ENCODE data around the gene RNASE1. TPM values are rescaled to one million over a fixed set of nuclear protein-coding genes. Genes with fewer than 3 reads are reported as not detected.

The RNASE1 gene
- total RNA-seq, 1 experiment from 2014 or later: 6.2 TPM

DNA sequence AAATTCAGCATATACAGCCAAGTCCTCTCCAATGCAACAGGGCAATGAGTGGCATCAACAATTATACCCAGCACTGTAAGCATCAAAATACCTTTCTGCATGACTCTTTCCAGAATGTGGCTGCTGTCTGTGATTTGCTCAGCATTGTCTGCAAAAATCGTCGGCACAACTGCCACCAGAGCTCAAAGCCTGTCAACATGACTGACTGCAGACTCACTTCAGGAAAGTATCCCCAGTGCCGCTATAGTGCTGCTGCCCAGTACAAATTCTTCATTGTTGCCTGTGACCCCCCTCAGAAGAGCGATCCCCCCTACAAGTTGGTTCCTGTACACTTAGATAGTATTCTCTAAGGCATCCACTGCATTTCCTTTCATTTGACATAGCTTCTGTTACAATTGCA lies 20.8 kb downstream of the RNASE1 start:
- POLR2A ChIA-PET: no interaction called here
- peak overlapping the region; percentile 54 for H3K27ac Mint-ChIP-seq
- no peaks in the 10 kb centered on the region; the same call in 1 of the 2 replicates for H3K27me3 Mint-ChIP-seq (ENCODE audit: low read depth)
- no peak for DNase-seq (ENCODE audit: low spot score)
- TF ChIP-seq, protein P1, sequence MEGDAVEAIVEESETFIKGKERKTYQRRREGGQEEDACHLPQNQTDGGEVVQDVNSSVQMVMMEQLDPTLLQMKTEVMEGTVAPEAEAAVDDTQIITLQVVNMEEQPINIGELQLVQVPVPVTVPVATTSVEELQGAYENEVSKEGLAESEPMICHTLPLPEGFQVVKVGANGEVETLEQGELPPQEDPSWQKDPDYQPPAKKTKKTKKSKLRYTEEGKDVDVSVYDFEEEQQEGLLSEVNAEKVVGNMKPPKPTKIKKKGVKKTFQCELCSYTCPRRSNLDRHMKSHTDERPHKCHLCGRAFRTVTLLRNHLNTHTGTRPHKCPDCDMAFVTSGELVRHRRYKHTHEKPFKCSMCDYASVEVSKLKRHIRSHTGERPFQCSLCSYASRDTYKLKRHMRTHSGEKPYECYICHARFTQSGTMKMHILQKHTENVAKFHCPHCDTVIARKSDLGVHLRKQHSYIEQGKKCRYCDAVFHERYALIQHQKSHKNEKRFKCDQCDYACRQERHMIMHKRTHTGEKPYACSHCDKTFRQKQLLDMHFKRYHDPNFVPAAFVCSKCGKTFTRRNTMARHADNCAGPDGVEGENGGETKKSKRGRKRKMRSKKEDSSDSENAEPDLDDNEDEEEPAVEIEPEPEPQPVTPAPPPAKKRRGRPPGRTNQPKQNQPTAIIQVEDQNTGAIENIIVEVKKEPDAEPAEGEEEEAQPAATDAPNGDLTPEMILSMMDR (IDR thresholded peaks at IDR 0.05): no peak
- TF ChIP-seq ZNF317 (CRISPR knock-in tag; IDR thresholded peaks at IDR 0.05; ENCODE audit: borderline replicate concordance, low read depth): peak; percentile 68
- no peaks in the 10 kb centered on the region for H3K36me3 Mint-ChIP-seq
- no peaks in the 10 kb centered on the region for H3K9me3 Mint-ChIP-seq
- H3K4me3 Mint-ChIP-seq: no peak overlapping the region; the same call in 1 of the 2 replicates
- CTCF ChIA-PET: interaction anchor here (0.8 to 2.9 kb wide), 6 partner anchors 24 to 189 kb away, joined by 3 to 16 read pairs (median 4); no protein-coding TSS in a partner anchor
- H3K4me1 Mint-ChIP-seq: peaks cover 56% of the 10 kb centered on the region
- ATAC-seq: no peak

DNA sequence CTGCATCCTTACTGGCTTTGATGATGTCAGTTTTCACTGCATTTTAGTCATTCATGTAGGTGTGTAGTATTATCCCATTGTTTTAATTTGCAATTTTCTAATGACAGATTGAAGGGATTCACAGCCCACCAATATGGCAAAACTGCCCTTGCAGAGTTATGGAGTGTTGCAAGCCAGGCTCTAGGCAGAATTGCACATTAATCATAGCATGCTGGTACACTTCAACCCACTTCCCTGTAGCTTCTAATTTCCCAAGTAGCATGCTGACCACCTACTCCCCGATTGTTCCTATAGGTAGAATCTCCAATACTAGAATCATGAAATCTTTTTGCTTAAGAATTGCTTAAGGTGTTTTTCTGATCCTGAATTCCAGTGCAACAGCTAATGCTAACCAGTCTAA lies 26.7 kb downstream of the RNASE1 start:
- no peaks in the 10 kb centered on the region for H3K27me3 Mint-ChIP-seq (ENCODE audit: low read depth)

More for the DNA sequence above, 26.7 kb downstream of the RNASE1 start:
- H3K27ac Mint-ChIP-seq: peak overlapping the region; percentile 89
- H3K4me1 Mint-ChIP-seq: peaks cover 74% of the 10 kb centered on the region
- ATAC-seq (no peak), DNase-seq (ENCODE audit: low spot score) (no peak)
- 0 out of 2 replicates have a peak, but pooled peaks cover 5% of the 10 kb centered on the region for H3K9me3 Mint-ChIP-seq
- no peaks in the 10 kb centered on the region; the same call in 1 of the 2 replicates for H3K36me3 Mint-ChIP-seq
- no peak overlapping the region for H3K4me3 Mint-ChIP-seq
- TF ChIP-seq, protein P2, sequence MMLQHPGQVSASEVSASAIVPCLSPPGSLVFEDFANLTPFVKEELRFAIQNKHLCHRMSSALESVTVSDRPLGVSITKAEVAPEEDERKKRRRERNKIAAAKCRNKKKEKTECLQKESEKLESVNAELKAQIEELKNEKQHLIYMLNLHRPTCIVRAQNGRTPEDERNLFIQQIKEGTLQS (CRISPR knock-in tag; conservative IDR thresholded peaks at IDR 0.05): no peak
- TF ChIP-seq ATF1 (CRISPR knock-in tag; IDR thresholded peaks at IDR 0.05) (no peak), ARID4B (CRISPR knock-in tag; IDR thresholded peaks at IDR 0.05; ENCODE audit: borderline replicate concordance) (no peak), MXD4 (CRISPR knock-in tag; IDR thresholded peaks at IDR 0.05; ENCODE audit: borderline replicate concordance) (no peak), ZNF423 (CRISPR knock-in tag; IDR thresholded peaks at IDR 0.05) (no peak), JUN (CRISPR knock-in tag; IDR thresholded peaks at IDR 0.05) (no peak), GABPB1 (CRISPR knock-in tag; IDR thresholded peaks at IDR 0.05) (no peak), NFYB (CRISPR knock-in tag; conservative IDR thresholded peaks at IDR 0.05; ENCODE audit: low read depth) (no peak), NFATC4 (CRISPR knock-in tag; IDR thresholded peaks at IDR 0.05) (no peak), TEAD1 (CRISPR knock-in tag; IDR thresholded peaks at IDR 0.05) (no peak), AR (CRISPR knock-in tag; IDR thresholded peaks at IDR 0.05) (no peak)
- TF ChIP-seq, protein P3, sequence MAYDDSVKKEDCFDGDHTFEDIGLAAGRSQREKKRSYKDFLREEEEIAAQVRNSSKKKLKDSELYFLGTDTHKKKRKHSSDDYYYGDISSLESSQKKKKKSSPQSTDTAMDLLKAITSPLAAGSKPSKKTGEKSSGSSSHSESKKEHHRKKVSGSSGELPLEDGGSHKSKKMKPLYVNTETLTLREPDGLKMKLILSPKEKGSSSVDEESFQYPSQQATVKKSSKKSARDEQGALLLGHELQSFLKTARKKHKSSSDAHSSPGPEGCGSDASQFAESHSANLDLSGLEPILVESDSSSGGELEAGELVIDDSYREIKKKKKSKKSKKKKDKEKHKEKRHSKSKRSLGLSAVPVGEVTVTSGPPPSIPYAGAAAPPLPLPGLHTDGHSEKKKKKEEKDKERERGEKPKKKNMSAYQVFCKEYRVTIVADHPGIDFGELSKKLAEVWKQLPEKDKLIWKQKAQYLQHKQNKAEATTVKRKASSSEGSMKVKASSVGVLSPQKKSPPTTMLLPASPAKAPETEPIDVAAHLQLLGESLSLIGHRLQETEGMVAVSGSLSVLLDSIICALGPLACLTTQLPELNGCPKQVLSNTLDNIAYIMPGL (CRISPR knock-in tag; IDR thresholded peaks at IDR 0.05): no peak
- ChIA-PET CTCF (interaction anchor here (1.6 to 3.4 kb wide), 4 partner anchors 17 to 195 kb away, joined by 3 to 12 read pairs (median 10); no protein-coding TSS in a partner anchor), POLR2A (no interaction called here)

Data from WTC11 (cell line).